SHP77 treated with DMSO at 0.1 percent for 48 hours (cell line): ENCODE measurements around the gene SIAE.
A peak's percentile ranks its signal among the peaks of the same experiment; 100 is the strongest.

Experiments
- DNase-seq: peaks from one replicate; lab custom pipeline; 2025; lab: John Stamatoyannopoulos, UW

The SIAE gene

GRCh38 chr11:124663861-124664260, 9.7 kb downstream of the SIAE start:
- DNase-seq, result no peak

- no peak for DNase-seq
Measured at GRCh38 chr11:124662106-124662505, 11.4 kb downstream of the SIAE start.

GRCh38 chr11:124661553-124661952, 12.0 kb downstream of the SIAE start:
- DNase-seq, result no peak

GRCh38 chr11:124658986-124659385, 14.6 kb downstream of the SIAE start:
- DNase-seq, result no peak

- DNase-seq, result no peak
Measured at GRCh38 chr11:124658501-124658900, 15.0 kb downstream of the SIAE start.

- no peak for DNase-seq
Measured at GRCh38 chr11:124657904-124658303, 15.6 kb downstream of the SIAE start.

GRCh38 chr11:124656774-124657630, 16.5 kb downstream of the SIAE start:
- DNase-seq, result no peak

- no peak for DNase-seq
Measured at GRCh38 chr11:124648610-124649009, 24.9 kb downstream of the SIAE start.

- DNase-seq, result no peak
Measured at GRCh38 chr11:124646148-124646547, 27.4 kb downstream of the SIAE start.

GRCh38 chr11:124644426-124645280, 28.9 kb downstream of the SIAE start:
- DNase-seq, result peak; percentile 63

GRCh38 chr11:124643605-124644425, 29.7 kb downstream of the SIAE start:
- DNase-seq, result no peak

- DNase-seq, result no peak
Measured at GRCh38 chr11:124643042-124643604, 30.4 kb downstream of the SIAE start.

GRCh38 chr11:124642628-124643027, 30.9 kb downstream of the SIAE start:
- no peak for DNase-seq

GRCh38 chr11:124640666-124641065, 32.9 kb downstream of the SIAE start:
- no peak for DNase-seq

GRCh38 chr11:124639186-124639585, 34.4 kb downstream of the SIAE start:
- no peak for DNase-seq

GRCh38 chr11:124638500-124638899, 35.0 kb downstream of the SIAE start:
- no peak for DNase-seq

- no peak for DNase-seq
Measured at GRCh38 chr11:124635932-124636331, 37.6 kb downstream of the SIAE start.

GRCh38 chr11:124633355-124633754, 40.2 kb downstream of the SIAE start:
- no peak for DNase-seq

GRCh38 chr11:124629961-124630360, 43.6 kb downstream of the SIAE start:
- DNase-seq, result no peak

GRCh38 chr11:124627546-124627945, 46.0 kb downstream of the SIAE start:
- no peak for DNase-seq

GRCh38 chr11:124625504-124626168, 47.9 kb downstream of the SIAE start:
- no peak for DNase-seq
